Measurements from ENCODE around the gene BANF1. TPM values are rescaled to one million over a fixed set of nuclear protein-coding genes. Genes with fewer than 3 reads are reported as not detected.

The BANF1 gene
- total and polyA plus RNA-seq, 12 donors, result 196 to 381 (median 215) TPM

- 0% methylated on average over 84 of the region's 84 CpGs for WGBS, 2 donors
Observed at GRCh38 chr11:66051766-66052663, 49.7 kb downstream of the BANF1 start, which contains the start of gene SF3B2. Gene SF3B2 (plus strand): TSS chr11:66052364. CDS start chr11:66052385, 21 bp downstream.

GRCh38 chr11:66052664-66052982, 50.3 kb downstream of the BANF1 start:
- intact Hi-C loops (cut with DNase I), result loop anchor here in 2 of 10 donors (2.0 kb wide), 2 partner anchors 16 to 50 kb away; partner anchors contain the start of genes BANF1 (in 1 of the 2) and EIF1AD (in 1 of the 2)
- Histone ChIP-seq H3K9me3 (no peaks in the 10 kb centered on the region), H3K36me3 (peaks cover 0 to 45% (median 22%) of the 10 kb centered on the region in 9 donors), H3K4me3 (peak overlapping the region; percentile 77 to 100 (median 97)), H3K27me3 (peaks cover 0 to 24% (median 16%) of the 10 kb centered on the region in 7 donors), H3K4me1 (peaks cover 7 to 47% (median 28%) of the 10 kb centered on the region in 9 donors), H3K27ac (peak overlapping the region in 9 of 10 donors; percentile 88 to 97 (median 93))
- DNase-seq (no peak), ATAC-seq (no peak)
- no peak for TF ChIP-seq CTCF (IDR thresholded peaks at IDR 0.05)
- 0 to 2% methylated on average over 17 of the region's 17 CpGs for WGBS, 2 donors

More at GRCh38 chr11:66051766-66052663, 49.7 kb downstream of the BANF1 start, which contains the start of gene SF3B2:
- H3K36me3 ChIP-seq, result peaks cover 0 to 39% (median 22%) of the 10 kb centered on the region in 9 donors
- intact Hi-C loops (cut with DNase I), result loop anchor here in 2 of 10 donors (2.0 kb wide), 2 partner anchors 17 to 49 kb away; partner anchors contain the start of genes BANF1 (in 1 of the 2) and EIF1AD (in 1 of the 2)
- peaks cover 7 to 53% (median 31%) of the 10 kb centered on the region in 9 donors for H3K4me1 ChIP-seq
- H3K9me3 ChIP-seq, result no peaks in the 10 kb centered on the region
- peaks cover 0 to 25% (median 17%) of the 10 kb centered on the region in 7 donors for H3K27me3 ChIP-seq
- DNase-seq (peak; percentile 96 to 98), ATAC-seq (peak; percentile 96 to 99 (median 98))
- H3K27ac ChIP-seq, result peak within 1 kb of the TSS; percentile 51 to 97 (median 92)
- TF ChIP-seq CTCF (IDR thresholded peaks at IDR 0.05), result peak in 3 of 9 donors; percentile 10 to 17 (median 13)
- peak within 1 kb of the TSS; percentile 77 to 100 (median 97) for H3K4me3 ChIP-seq

Other genes with a start within 250 kb of the BANF1 start
- gene AP5B1, start 221.5 kb upstream of the BANF1 start, total RNA-seq, result 10 to 100 TPM in 1 of 10 donors, 1 to 10 TPM in 9; 6.1 to 12.8 (median 7.4) TPM
- gene AP5B1, start 221.5 kb upstream of the BANF1 start, polyA plus RNA-seq, result 1 to 10 TPM; 5.0 to 5.1 TPM
- not detected for gene OVOL1, start 215.4 kb upstream of the BANF1 start, total RNA-seq
- gene OVOL1, start 215.4 kb upstream of the BANF1 start, polyA plus RNA-seq, result not detected
- under 1 TPM in 5 of 10 donors, not detected in 5; 0.13 to 0.32 (median 0.21) TPM for gene SNX32, start 168.5 kb upstream of the BANF1 start, total RNA-seq
- gene SNX32, start 168.5 kb upstream of the BANF1 start, polyA plus RNA-seq, result under 1 TPM; 0.51 to 0.58 TPM
- 100 to 1,000 TPM; 281 to 672 (median 320) TPM for gene CFL1, start 144.3 kb upstream of the BANF1 start, total RNA-seq
- gene CFL1, start 144.3 kb upstream of the BANF1 start, polyA plus RNA-seq, result 100 to 1,000 TPM; 159 to 962 TPM
- gene MUS81, start 142.1 kb upstream of the BANF1 start, total RNA-seq, result 10 to 100 TPM; 20.3 to 38.8 (median 27.0) TPM
- 100 to 1,000 TPM in 1 of 2 donors, 10 to 100 TPM in 1; 54.4 to 111 TPM for gene MUS81, start 142.1 kb upstream of the BANF1 start, polyA plus RNA-seq
- 100 to 1,000 TPM in 3 of 10 donors, 10 to 100 TPM in 7; 79.4 to 112 (median 89.6) TPM for gene EFEMP2, start 129.7 kb upstream of the BANF1 start, total RNA-seq
- gene EFEMP2, start 129.7 kb upstream of the BANF1 start, polyA plus RNA-seq, result 100 to 1,000 TPM in 1 of 2 donors, 10 to 100 TPM in 1; 54.8 to 133 TPM
- 1 to 10 TPM in 2 of 10 donors, under 1 TPM in 7, not detected in 1; 0.20 to 7.9 (median 0.55) TPM for gene CTSW, start 122.7 kb upstream of the BANF1 start, total RNA-seq
- under 1 TPM; 0.17 to 0.88 TPM for gene CTSW, start 122.7 kb upstream of the BANF1 start, polyA plus RNA-seq
- gene FIBP, start 114.0 kb upstream of the BANF1 start, total RNA-seq, result 10 to 100 TPM; 46.3 to 63.2 (median 49.9) TPM
- 10 to 100 TPM; 44.0 to 88.4 TPM for gene FIBP, start 114.0 kb upstream of the BANF1 start, polyA plus RNA-seq
- 10 to 100 TPM; 22.1 to 48.9 (median 34.4) TPM for gene CCDC85B, start 111.8 kb upstream of the BANF1 start, total RNA-seq
- gene CCDC85B, start 111.8 kb upstream of the BANF1 start, polyA plus RNA-seq, result 10 to 100 TPM; 66.3 to 69.4 TPM
- 1 to 10 TPM in 6 of 10 donors, under 1 TPM in 2, not detected in 2; 0.31 to 8.1 (median 2.6) TPM for gene FOSL1, start 102.1 kb upstream of the BANF1 start, total RNA-seq
- gene FOSL1, start 102.1 kb upstream of the BANF1 start, polyA plus RNA-seq, result 10 to 100 TPM in 1 of 2 donors, 1 to 10 TPM in 1; 2.0 to 32.8 TPM
- gene C11orf68, start 83.4 kb upstream of the BANF1 start, total RNA-seq, result 10 to 100 TPM; 35.7 to 49.2 (median 40.9) TPM
- gene C11orf68, start 83.4 kb upstream of the BANF1 start, polyA plus RNA-seq, result 10 to 100 TPM; 38.2 to 44.7 TPM
- 100 to 1,000 TPM in 3 of 10 donors, 10 to 100 TPM in 7; 69.4 to 115 (median 93.8) TPM for gene DRAP1, start 83.1 kb upstream of the BANF1 start, total RNA-seq
- gene DRAP1, start 83.1 kb upstream of the BANF1 start, polyA plus RNA-seq, result 100 to 1,000 TPM; 177 to 210 TPM
- not detected for gene TSGA10IP, start 57.0 kb upstream of the BANF1 start, total RNA-seq
- under 1 TPM in 1 of 2 donors, not detected in 1; 0.01 TPM for gene TSGA10IP, start 57.0 kb upstream of the BANF1 start, polyA plus RNA-seq
- gene SART1, start 40.8 kb upstream of the BANF1 start, total RNA-seq, result 10 to 100 TPM; 26.2 to 40.1 (median 32.5) TPM
- 100 to 1,000 TPM in 1 of 2 donors, 10 to 100 TPM in 1; 52.0 to 160 TPM for gene SART1, start 40.8 kb upstream of the BANF1 start, polyA plus RNA-seq
- 10 to 100 TPM; 15.1 to 25.3 (median 19.7) TPM for gene EIF1AD, start 346 bp upstream of the BANF1 start, total RNA-seq
- 10 to 100 TPM; 18.3 to 30.0 TPM for gene EIF1AD, start 346 bp upstream of the BANF1 start, polyA plus RNA-seq
- under 1 TPM in 3 of 10 donors, not detected in 7; 0.35 to 0.69 (median 0.43) TPM for gene CST6, start 9.5 kb downstream of the BANF1 start, total RNA-seq
- gene CST6, start 9.5 kb downstream of the BANF1 start, polyA plus RNA-seq, result 1 to 10 TPM in 1 of 2 donors, under 1 TPM in 1; 0.44 to 2.6 TPM
- 1 to 10 TPM in 1 of 10 donors, not detected in 9; 1.1 TPM for gene CATSPER1, start 24.0 kb downstream of the BANF1 start, total RNA-seq
- under 1 TPM in 1 of 2 donors, not detected in 1; 0.17 TPM for gene CATSPER1, start 24.0 kb downstream of the BANF1 start, polyA plus RNA-seq
- gene GAL3ST3, start 46.7 kb downstream of the BANF1 start, total RNA-seq, result 1 to 10 TPM; 1.9 to 4.6 (median 2.5) TPM
- 1 to 10 TPM in 1 of 2 donors, under 1 TPM in 1; 0.07 to 1.0 TPM for gene GAL3ST3, start 46.7 kb downstream of the BANF1 start, polyA plus RNA-seq
- 10 to 100 TPM; 62.0 to 89.8 (median 72.7) TPM for gene SF3B2, start 49.9 kb downstream of the BANF1 start, total RNA-seq
- gene SF3B2, start 49.9 kb downstream of the BANF1 start, polyA plus RNA-seq, result 10 to 100 TPM; 46.5 to 94.9 TPM
- gene PACS1, start 67.8 kb downstream of the BANF1 start, total RNA-seq, result 100 to 1,000 TPM in 4 of 10 donors, 10 to 100 TPM in 6; 50.0 to 121 (median 81.9) TPM
- gene PACS1, start 67.8 kb downstream of the BANF1 start, polyA plus RNA-seq, result 10 to 100 TPM; 24.1 to 28.2 TPM

All from heart right ventricle (tissue), 16 donors.